GM19099 (cell line): ENCODE measurements around the gene GATB.

Experiments used
- POLR2A ChIP-seq: IDR thresholded peaks from 3 replicates; pipeline ENCODE4 v1.6.1; 2011; ENCODE audit warnings: low read depth; ENCODE audit not compliant: insufficient read length; ENCODE audit errors: extremely low read depth

Gene GATB

GRCh38 chr4:151694961-151695720 lies 65.7 kb downstream of the GATB start:
- no peak for TF ChIP-seq POLR2A

GRCh38 chr4:151692821-151693673 lies 67.8 kb downstream of the GATB start:
- TF ChIP-seq POLR2A = no peak

GRCh38 chr4:151692443-151692782 lies 68.4 kb downstream of the GATB start:
- TF ChIP-seq POLR2A = no peak

- no peak for TF ChIP-seq POLR2A
These were observed 69.0 kb downstream of the GATB start for GRCh38 chr4:151691639-151692442.

DNA sequence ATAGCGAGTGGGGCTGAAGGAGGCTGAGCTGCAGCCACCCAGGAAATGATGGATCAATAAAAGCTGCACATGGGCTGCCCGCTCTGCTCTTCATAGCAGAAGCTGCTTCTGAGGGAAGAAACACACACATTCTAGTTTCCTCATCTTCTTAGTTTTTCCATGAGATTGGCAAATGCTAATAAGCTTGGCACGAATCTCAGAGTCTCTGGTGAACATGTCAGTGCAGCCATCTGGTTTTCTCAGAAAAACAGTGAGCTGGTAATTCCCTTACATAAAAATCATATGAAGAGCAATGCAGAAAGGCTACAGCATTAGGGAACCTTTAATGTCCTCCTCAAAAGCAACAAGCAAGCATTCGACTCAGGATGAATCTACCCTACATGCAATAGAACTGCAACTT lies 69.9 kb downstream of the GATB start:
- no peak for TF ChIP-seq POLR2A

GRCh38 chr4:151690164-151690870 lies 70.5 kb downstream of the GATB start:
- no peak for TF ChIP-seq POLR2A

GRCh38 chr4:151689211-151689991 lies 71.4 kb downstream of the GATB start:
- no peak for TF ChIP-seq POLR2A

DNA sequence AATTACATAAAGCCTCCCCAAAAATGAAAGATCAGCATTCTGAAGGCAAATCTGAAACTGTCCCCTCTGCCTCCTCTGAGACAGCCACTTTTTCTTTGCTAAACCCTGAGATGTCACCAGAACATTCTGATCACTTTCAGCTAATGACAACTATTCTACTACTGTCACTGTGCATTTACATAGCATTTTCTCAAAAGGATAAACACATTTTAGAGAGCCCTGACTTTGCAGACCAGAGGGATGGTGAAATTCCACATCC lies 72.1 kb downstream of the GATB start:
- TF ChIP-seq POLR2A = no peak

- TF ChIP-seq POLR2A = no peak
These were observed 72.6 kb downstream of the GATB start for GRCh38 chr4:151688003-151688784.

DNA sequence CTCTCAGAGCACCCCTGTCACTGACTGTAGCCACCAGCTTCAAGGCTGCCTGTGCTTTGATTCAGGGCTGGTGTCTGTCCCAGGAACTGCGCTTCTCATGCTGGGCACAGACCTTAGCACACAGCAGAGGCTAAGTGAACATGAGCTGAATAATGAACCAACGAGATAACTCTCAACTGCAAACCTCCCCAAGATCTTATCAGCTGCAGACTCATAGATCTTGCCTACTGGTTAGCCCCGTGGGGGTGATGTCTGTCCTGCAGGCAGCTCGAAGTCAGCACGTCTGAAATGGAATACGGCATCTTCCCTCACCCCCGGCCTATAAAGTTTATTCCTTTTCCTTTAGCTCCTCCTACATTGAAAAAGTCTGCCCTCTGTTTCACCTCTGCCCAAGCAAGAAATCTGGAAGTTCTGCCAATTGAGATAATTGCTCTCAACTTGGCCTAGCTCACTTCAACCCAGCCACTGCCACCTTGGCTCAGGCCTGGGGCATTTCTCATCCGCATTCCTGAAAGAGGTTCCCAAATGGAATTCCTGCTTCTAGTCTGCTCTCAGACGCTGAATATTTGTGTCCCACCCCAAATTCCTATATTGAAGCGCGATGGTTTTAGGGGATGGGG lies 73.7 kb downstream of the GATB start:
- no peak for TF ChIP-seq POLR2A

DNA sequence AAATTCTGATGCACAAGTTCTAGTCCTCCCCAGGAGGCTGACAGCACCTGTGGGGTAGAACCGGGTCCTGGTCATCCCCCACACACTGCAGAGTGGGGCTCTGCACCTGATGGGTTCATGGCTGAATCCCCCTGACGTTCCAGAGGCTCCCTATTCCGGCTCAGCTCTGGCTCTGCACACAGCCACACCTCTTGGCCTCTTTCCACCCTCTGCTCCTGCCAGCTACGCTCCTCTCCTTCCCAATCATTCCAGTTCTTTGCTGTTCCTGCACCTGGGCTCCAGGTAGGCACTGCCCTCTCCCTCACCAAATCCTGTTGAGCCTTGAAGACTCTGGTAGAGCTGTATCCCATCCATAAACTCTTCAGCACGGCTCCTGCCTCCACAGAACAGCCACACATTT lies 75.5 kb downstream of the GATB start:
- TF ChIP-seq POLR2A = no peak

DNA sequence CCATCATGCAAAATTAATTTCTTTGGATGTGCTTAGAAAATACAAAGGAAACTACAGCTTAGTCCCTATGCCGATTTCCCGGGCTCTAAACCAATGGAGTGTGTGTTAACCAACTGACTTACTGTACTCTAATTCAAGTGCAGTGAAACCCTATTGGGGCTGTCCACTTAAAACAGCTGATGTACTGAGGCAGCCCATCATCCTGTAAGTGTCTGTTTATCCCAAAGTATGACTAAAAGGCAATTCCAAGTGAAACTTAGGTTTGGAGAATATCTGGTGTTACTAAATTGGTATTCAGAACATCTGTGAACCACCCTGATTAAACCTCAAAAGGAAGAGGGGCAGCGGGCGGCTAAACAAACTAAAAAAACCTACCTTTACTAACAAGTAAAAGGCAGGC lies 79.7 kb downstream of the GATB start:
- TF ChIP-seq POLR2A = no peak

DNA sequence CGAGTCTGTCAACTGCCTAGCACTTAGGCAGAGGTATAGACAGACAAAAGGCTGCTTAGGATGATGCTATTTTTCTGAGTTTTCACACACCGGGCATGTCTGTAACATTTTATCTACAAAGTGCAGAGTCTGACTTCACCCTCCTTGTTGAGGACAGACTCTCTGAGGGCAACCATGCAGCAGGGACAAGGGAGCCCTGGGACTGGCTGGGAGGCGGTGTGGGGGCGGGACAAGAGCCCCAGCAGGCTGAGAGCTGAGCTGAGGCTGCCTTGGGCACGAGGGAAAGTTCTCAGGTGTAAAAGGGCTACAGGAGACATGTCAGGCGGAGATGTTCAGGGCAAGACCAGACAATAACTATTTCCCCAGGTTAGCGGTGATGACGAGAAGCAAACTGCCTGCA lies 81.6 kb downstream of the GATB start:
- TF ChIP-seq POLR2A = no peak
